DMS114 treated with DMSO at 0.1 percent for 48 hours (cell line): Measurements from ENCODE around the gene LGALSL.

ENCODE experiments used
- DNase-seq: peaks from one replicate; lab custom pipeline; 2025; ENCODE audit not compliant: unreplicated experiment; lab: John Stamatoyannopoulos, UW

The LGALSL gene

DNA sequence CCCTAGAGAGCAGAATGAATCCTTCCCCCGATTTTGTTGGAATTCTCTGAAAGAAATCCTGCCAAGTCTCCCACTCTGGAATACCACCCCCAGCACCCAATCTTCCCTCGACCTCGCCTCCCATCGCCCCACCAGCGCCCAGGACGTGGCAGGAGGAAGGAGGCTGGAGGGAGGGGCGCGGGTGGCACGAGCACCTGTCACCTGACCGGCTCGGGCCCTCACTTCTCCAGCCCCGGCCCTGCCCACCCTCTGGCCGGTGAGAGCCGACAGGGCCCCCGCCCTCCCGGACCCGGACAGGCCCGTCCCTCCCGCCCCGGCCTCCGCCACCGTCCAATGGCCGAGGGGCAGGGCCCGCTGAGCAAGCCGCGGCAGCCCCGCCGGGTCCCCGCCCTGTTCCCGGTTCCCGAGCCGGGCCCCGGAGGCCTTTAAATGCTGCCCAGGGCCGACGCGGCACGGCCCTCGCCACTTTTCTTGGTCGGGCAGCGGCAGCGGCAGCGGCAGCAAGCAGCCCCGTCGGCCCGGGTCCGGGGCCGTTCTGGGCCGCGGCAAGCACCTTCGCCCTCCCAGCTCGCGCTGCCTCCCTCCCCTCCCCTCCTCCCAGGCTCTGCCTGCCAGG lies at the start of gene LGALSL:
TSS of gene LGALSL (plus strand) at position 393 of the 616 bp plus-strand sequence. CDS start 384 bp downstream, outside the sequence.
- peak; percentile 24 for DNase-seq

GRCh38 chr2:64404743-64405142 lies 49.2 kb upstream of the LGALSL start:
- DNase-seq, result no peak

DNA sequence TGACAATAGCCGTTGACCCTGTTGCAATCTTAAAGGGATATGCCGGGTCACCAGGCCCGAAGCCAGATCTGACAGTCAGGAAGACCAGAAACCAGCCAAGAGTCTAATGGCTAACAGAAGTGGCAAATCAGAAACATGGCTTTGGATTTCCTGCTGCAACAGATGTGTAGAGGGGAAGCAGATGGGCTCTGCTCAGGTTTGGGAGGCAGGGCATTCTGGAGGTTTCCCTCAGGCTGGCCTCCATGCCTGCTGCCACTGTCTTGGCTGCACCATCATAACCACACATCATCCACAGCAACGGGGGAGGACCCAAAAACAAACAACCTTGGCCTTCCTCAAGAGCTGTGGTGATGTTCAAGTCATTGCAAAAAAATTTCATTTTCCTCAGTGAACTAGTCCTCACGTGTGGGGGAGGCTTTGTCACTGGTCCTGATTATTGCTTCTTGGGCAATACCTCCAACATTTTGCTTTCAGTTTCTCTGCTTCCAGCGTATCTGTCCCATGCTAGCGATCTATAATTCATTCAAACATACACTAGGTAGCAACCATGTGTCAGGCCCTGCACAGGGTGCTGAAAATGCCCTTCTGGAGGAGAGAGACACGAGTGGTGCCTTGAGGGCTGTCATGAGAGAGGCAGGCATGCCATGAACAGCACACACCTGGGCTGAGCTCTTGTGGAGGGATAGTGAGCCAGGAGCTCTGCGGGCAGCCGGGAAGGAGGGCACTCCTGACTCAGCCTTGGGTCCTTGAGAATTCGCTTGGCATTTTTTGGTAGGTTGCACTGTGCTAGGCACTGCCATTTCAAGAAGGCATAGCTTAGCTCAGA lies 48.2 kb upstream of the LGALSL start:
- DNase-seq, result no peak

- DNase-seq, result no peak
Observed at GRCh38 chr2:64406407-64406774, 47.6 kb upstream of the LGALSL start.

- no peak for DNase-seq
Observed at GRCh38 chr2:64408031-64408430, 45.9 kb upstream of the LGALSL start.

- no peak for DNase-seq
Observed at GRCh38 chr2:64410671-64411070, 43.3 kb upstream of the LGALSL start.

DNA sequence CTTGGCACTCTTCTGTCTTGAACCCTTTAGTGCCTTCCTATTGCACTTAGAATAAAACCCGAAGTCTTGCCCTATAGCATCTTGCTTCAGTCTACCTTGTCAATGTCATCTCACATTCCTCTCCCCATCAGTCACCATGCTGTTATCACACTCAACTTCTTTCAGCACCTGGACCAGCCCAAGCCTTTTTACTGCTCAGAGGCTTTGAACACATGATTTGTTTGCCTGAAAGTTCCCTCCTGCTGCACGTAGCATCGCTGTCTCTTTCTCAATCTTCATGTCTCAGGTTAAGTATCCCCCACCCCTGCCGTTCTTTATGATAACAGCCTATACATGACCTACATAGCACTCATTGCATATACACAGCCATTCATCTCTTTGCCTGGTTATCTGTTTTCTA lies 41.3 kb upstream of the LGALSL start:
- DNase-seq, result no peak

- DNase-seq, result no peak
Observed at GRCh38 chr2:64414736-64415435, 39.1 kb upstream of the LGALSL start.

DNA sequence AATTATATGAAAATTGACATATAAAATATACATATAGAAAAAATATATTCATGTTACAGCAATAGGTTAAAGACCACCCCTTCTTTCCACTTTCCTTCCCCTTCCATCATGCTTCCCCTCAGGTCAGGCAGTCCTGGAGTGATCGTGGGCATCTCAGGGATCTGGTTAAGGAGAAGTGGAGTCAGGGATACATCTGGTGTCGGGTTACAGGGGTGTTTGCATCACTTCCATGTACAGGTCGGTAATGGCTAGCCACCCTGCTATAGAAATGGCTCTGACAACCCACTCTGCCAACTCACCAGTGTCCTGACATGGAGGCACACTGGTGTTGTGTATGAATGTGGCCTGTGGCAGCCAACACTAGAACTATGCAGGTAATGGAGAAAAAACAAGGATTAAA lies 36.3 kb upstream of the LGALSL start:
- DNase-seq, result no peak

- DNase-seq, result no peak
Observed at GRCh38 chr2:64419596-64420165, 34.3 kb upstream of the LGALSL start.

GRCh38 chr2:64420677-64421076 lies 33.3 kb upstream of the LGALSL start:
- DNase-seq, result no peak

DNA sequence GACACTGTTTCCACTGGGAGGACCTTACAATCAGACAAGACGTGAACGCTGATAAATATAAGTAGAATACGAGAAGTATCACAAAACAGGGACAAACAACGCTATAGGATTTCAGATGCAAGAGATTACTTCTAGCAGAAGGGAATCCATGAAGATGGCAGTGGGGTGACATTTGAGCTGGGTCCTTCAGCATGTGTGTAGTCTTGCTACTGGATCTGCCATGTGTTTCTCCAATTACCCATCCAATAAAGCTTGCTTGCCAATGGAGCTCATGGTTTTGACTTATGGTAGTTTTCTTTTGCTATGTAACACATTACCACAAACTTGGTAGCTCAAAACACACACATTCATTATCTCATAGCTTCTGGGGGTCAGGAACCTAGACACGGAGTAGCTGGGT lies 32.8 kb upstream of the LGALSL start:
- DNase-seq, result no peak

- no peak for DNase-seq
Observed at GRCh38 chr2:64422466-64422865, 31.5 kb upstream of the LGALSL start.

GRCh38 chr2:64423303-64423702 lies 30.7 kb upstream of the LGALSL start:
- no peak for DNase-seq

DNA sequence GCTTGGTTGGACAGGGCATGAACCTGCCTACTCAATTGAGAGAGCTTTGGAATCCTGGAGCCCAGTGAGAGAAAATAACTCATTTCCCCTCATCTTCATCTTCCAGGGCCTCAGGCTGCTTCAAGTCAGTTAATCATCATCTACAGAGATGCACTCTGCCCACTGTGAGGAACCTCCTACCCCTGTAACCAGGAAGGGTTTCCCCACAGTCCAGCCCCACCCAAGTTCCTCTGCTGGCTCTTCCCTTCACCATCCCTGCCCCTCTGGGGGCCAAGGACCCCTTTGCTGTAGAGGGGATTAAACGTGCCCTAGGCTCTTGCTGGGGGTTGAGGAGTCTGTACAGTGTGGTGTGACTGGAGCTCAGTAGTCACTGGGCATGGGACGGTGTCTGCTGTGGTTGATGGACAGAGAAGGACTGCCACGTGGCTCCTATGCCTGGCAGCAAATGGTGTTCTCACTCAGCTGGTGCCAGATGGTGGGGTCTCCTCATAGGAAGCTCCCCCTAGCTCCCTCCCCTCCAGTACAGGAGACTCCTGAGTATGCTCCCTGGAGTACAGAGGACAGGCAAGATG lies 29.5 kb upstream of the LGALSL start:
- DNase-seq, result no peak

GRCh38 chr2:64426183-64426952 lies 27.6 kb upstream of the LGALSL start:
- DNase-seq, result no peak

DNA sequence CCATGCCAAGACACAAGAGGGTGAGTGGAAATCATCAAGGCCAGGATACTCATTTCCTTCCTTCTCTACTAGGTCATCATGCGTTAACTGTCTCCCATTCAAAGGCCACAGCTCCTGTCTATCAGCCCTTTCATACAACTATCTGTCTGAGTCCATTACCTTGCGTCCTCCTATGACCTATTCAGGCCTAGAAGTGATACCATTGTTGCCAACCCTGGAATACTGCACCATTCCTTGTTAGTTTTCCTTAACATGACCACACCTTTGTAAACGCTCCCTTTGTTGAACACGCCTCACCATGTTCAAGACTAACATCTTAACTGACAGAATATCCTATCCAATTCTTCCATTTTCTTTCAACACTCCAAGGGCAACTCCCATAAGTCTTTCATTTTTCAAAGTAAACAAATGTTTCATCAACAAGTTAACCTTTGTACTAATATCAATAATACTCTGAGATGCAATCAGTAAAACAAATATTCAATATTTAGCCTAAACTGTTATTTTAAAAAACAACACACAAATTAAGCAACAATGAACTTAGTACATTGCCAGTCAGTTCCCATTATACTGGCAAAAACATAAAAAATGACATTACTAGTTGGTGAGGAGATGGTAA lies 19.8 kb upstream of the LGALSL start:
- DNase-seq, result no peak

GRCh38 chr2:64437883-64438282 lies 16.1 kb upstream of the LGALSL start:
- DNase-seq, result no peak

- no peak for DNase-seq
Observed at GRCh38 chr2:64439194-64439593, 14.8 kb upstream of the LGALSL start.

GRCh38 chr2:64440843-64441242 lies 13.1 kb upstream of the LGALSL start:
- DNase-seq, result no peak
